GM18508 (cell line): ENCODE data around the gene ADGRE3.
"Not testable (repeated sequence)": the region's sequence is repeated elsewhere in the genome, so short reads cannot be mapped to it uniquely, and the experiment has no call there.

Experiments used
- ATAC-seq: cut with Tn5 transposase; IDR thresholded peaks from one replicate; pipeline ENCODE4 v1.9.1; 2021; ENCODE audit warnings: moderate number of reproducible peaks; ENCODE audit not compliant: insufficient read depth, unreplicated experiment

ADGRE3 gene

GRCh38 chr19:14606627-14607026 is 68.0 kb downstream of the ADGRE3 start:
- ATAC-seq: no peak

- no peak for ATAC-seq
Measured at GRCh38 chr19:14603990-14604387, 70.7 kb downstream of the ADGRE3 start.

- no peak for ATAC-seq
Measured at GRCh38 chr19:14599548-14600147, 75.0 kb downstream of the ADGRE3 start.

GRCh38 chr19:14595558-14595957 is 79.1 kb downstream of the ADGRE3 start:
- ATAC-seq: no peak

- not testable (repeated sequence) for ATAC-seq
Measured at GRCh38 chr19:14589433-14589832, 85.2 kb downstream of the ADGRE3 start.

GRCh38 chr19:14585187-14585586 is 89.5 kb downstream of the ADGRE3 start:
- peak; percentile 54 for ATAC-seq

- not testable (repeated sequence) for ATAC-seq
Measured at GRCh38 chr19:14584372-14584771, 90.3 kb downstream of the ADGRE3 start.

- no peak for ATAC-seq
Measured at GRCh38 chr19:14582894-14583340, 91.7 kb downstream of the ADGRE3 start, which contains the start of gene CLEC17A. Gene CLEC17A (plus strand): TSS chr19:14583084. CDS start chr19:14583161, 77 bp downstream.

GRCh38 chr19:14580623-14581237 is 93.9 kb downstream of the ADGRE3 start:
- ATAC-seq: no peak

- no peak for ATAC-seq
Measured at GRCh38 chr19:14577885-14578427, 96.7 kb downstream of the ADGRE3 start.

- no peak for ATAC-seq
Measured at GRCh38 chr19:14577264-14577663, 97.4 kb downstream of the ADGRE3 start.

GRCh38 chr19:14576363-14576762 is 98.3 kb downstream of the ADGRE3 start:
- no peak for ATAC-seq

- ATAC-seq: no peak
Measured at GRCh38 chr19:14575428-14575980, 99.1 kb downstream of the ADGRE3 start.

- ATAC-seq: peak; percentile 41
Measured at GRCh38 chr19:14571695-14572490, 102.8 kb downstream of the ADGRE3 start, which contains the start of gene NDUFB7. Gene NDUFB7 (minus strand): TSS chr19:14572066. CDS start chr19:14572000, 66 bp downstream.

- ATAC-seq: no peak
Measured at GRCh38 chr19:14570864-14571527, 103.6 kb downstream of the ADGRE3 start.
